K562 (cell line): Measurements from ENCODE around the gene SCML2. TPM values are rescaled to one million over a fixed set of nuclear protein-coding genes. Genes with fewer than 3 reads are reported as not detected.

ENCODE experiments used
- ATAC-seq: fragments of 200-7000 bp; cut with Tn5 transposase; 3 replicates; pipeline ENCODE4 v1.9.1; 2020; ENCODE audit warnings: moderate library complexity
- BruUV-seq: library from RNA; stranded (reverse); fragments of 400-500 nt; replicated peaks from 2 replicates; lab custom pipeline; 2021; lab: Mats Ljungman, UMichigan
- CTCF ChIA-PET: fragments of 300-600 bp; formaldehyde crosslinking; extraction: SDS; loops from one replicate; lab custom pipeline; 2021; ENCODE audit warnings: low intra/inter-chr PET ratio; lab: Yijun Ruan, JAX
- POLR2A ChIA-PET: fragments of 300-600, 350-650 bp; sonication (Branson Sonifier 250); formaldehyde crosslinking; extraction: SDS; loops from one replicate; lab custom pipeline; 2021; ENCODE audit warnings: antibody characterized with exemption, inconsistent platforms; lab: Yijun Ruan, JAX
- DNase-seq, 4 experiments: peaks; one replicate each; pipeline versions ENCODE4 v3.0.0 to v3.0.0-alpha.2; 2011 to 2018; ENCODE audit warnings: low spot score in 3 of 4, mixed read lengths in 3 of 4; ENCODE audit errors: extremely low read depth in 1 of 4
- FAIRE-seq: peaks from 2 replicates; lab custom pipeline; 2011; peaks lifted over from hg19 to GRCh38; lab: Jason Lieb, UNC
- H2AFZ ChIP-seq: 2 replicates; pipeline ENCODE4 v1.6.0; 2011; ENCODE audit warnings: low read depth, low read length, control low read depth, inconsistent platforms
- H3K27ac ChIP-seq: fragments of 200-600 bp; 3 replicates; pipeline ENCODE4 v1.8.0; 2011; ENCODE audit warnings: low read depth, mild to moderate bottlenecking, control low read depth, inconsistent platforms, low read length, moderate library complexity, mixed read lengths; ENCODE audit errors: extremely low read depth
- H3K27me3 ChIP-seq, 2 experiments: fragments of 300-600 bp in 1 of 2; 2 replicates in 1 of 2; 3 replicates in 1 of 2; pipeline versions ENCODE4 v1.6.0 to v1.8.0; 2011; ENCODE audit warnings: inconsistent platforms in 2 of 2, low read length in 2 of 2, mild to moderate bottlenecking in 1 of 2, mixed read lengths in 1 of 2, moderate library complexity in 1 of 2; ENCODE audit not compliant: control insufficient read depth in 2 of 2, insufficient read depth in 2 of 2
- H3K36me3 ChIP-seq: fragments of 300-600 bp; 3 replicates; pipeline ENCODE4 v1.8.0; 2011; ENCODE audit warnings: mild to moderate bottlenecking, low read length, inconsistent platforms; ENCODE audit not compliant: control insufficient read depth, insufficient read depth
- H3K4me1 ChIP-seq, 2 experiments: fragments of 200-600 bp in 1 of 2; replicated peaks in 1 of 2; 2 replicates in 1 of 2; 3 replicates in 1 of 2; pipeline versions ENCODE4 v1.5.1 to v1.8.0; 2011; ENCODE audit warnings: inconsistent platforms in 2 of 2, low read length in 2 of 2, mild to moderate bottlenecking in 1 of 2, mixed read lengths in 1 of 2, moderate library complexity in 1 of 2; ENCODE audit not compliant: control insufficient read depth in 2 of 2, insufficient read depth in 2 of 2
- H3K4me2 ChIP-seq: 2 replicates; pipeline ENCODE4 v1.6.1; 2011; ENCODE audit warnings: low read length, control low read depth, inconsistent platforms, mixed read lengths; ENCODE audit not compliant: insufficient read depth
- H3K4me3 ChIP-seq: fragments of 200-600 bp; sonication (generic), shearing (Covaris generic); 2 replicates; pipeline ENCODE4 v1.5.1; 2016; ENCODE audit warnings: control low read depth, inconsistent platforms
- H3K79me2 ChIP-seq: fragments of 200-600 bp; 3 replicates; pipeline ENCODE4 v1.8.0; 2011; ENCODE audit warnings: low read length, inconsistent platforms; ENCODE audit not compliant: control insufficient read depth, insufficient read depth
- H3K9ac ChIP-seq, 2 experiments: 2 replicates each; pipeline versions ENCODE4 v1.6.0 to v1.6.1; 2011; ENCODE audit warnings: low read depth in 2 of 2, low read length in 2 of 2, control low read depth in 1 of 2, inconsistent platforms in 1 of 2, mild to moderate bottlenecking in 1 of 2, mixed read lengths in 1 of 2; ENCODE audit not compliant: insufficient read depth in 1 of 2
- H3K9me1 ChIP-seq: one replicate; pipeline ENCODE4 v1.6.0; 2011; ENCODE audit warnings: inconsistent platforms, mild to moderate bottlenecking, low read length, moderate library complexity; ENCODE audit not compliant: control insufficient read depth, insufficient read depth
- H3K9me3 ChIP-seq: replicated peaks from 2 replicates; pipeline ENCODE4 v1.5.1; 2011; ENCODE audit warnings: low read depth, low read length, inconsistent platforms; ENCODE audit not compliant: control insufficient read depth, insufficient read depth
- H4K20me1 ChIP-seq: replicated peaks from 2 replicates; pipeline ENCODE4 v1.6.1; 2011; ENCODE audit warnings: low read length, inconsistent platforms, mixed read lengths; ENCODE audit not compliant: control insufficient read depth, insufficient read depth
- ARNT ChIP-seq, 2 experiments: fragments of 450-650 bp; IDR thresholded peaks; 2 replicates each; pipeline ENCODE4 v1.6.1; 2016; ENCODE audit warnings: mild to moderate bottlenecking in 1 of 2
- CEBPB ChIP-seq: fragments of 450-650 bp; IDR thresholded peaks from 2 replicates; pipeline ENCODE4 v1.6.1; 2016; ENCODE audit warnings: missing genetic modification characterization, missing compliant biosample characterization
- JUND ChIP-seq, 2 experiments: IDR thresholded peaks; 2 replicates in 1 of 2; 3 replicates in 1 of 2; pipeline ENCODE4 v1.6.1; 2011; ENCODE audit warnings: borderline replicate concordance in 2 of 2, low read depth in 2 of 2, low read length in 2 of 2, improper control_type of control experiment in 1 of 2, missing biosample characterization in 1 of 2, missing genetic modification characterization in 1 of 2, missing genetic modification reagents in 1 of 2
- PATZ1 ChIP-seq: fragments of 250-450 bp; sonication (Bioruptor Pico); IDR thresholded peaks from 2 replicates; pipeline ENCODE4 v1.5.0; 2020; ENCODE audit warnings: mild to moderate bottlenecking, borderline replicate concordance
- PTBP1 ChIP-seq: fragments of 200-400 bp; formaldehyde crosslinking; IDR thresholded peaks from 2 replicates; pipeline ENCODE4 v1.6.1; 2017; ENCODE audit warnings: low read depth, low read length
- USF1 ChIP-seq: sonication (generic); formaldehyde crosslinking; IDR thresholded peaks from 2 replicates; pipeline ENCODE4 v1.9.0; 2022; ENCODE audit warnings: mild to moderate bottlenecking, missing genetic modification reagents
- USF2 ChIP-seq: sonication (generic); formaldehyde crosslinking; IDR thresholded peaks from 2 replicates; pipeline ENCODE4 v1.5.0; 2020; ENCODE audit warnings: missing genetic modification reagents
- ZFP1 ChIP-seq: fragments of 450-650 bp; formaldehyde crosslinking; IDR thresholded peaks from 2 replicates; pipeline ENCODE4 v1.4.0; 2020; ENCODE audit warnings: mild to moderate bottlenecking, mixed read lengths
- ZNF239 ChIP-seq: fragments of 250-450 bp; sonication (Bioruptor Pico); IDR thresholded peaks from 2 replicates; pipeline ENCODE4 v1.4.0; 2020; ENCODE audit warnings: mild to moderate bottlenecking
- WGBS: fragments of 100-300 bp; shearing (Covaris generic); methylation state at CpG from one replicate; pipeline ENCODE4 v1.1.6; 2016; ENCODE audit warnings: low coverage, mixed read lengths; ENCODE audit not compliant: insufficient coverage; ENCODE audit errors: missing lambda C conversion rate; 5-methylcytosine and 5-hydroxymethylcytosine counted together
- in situ Hi-C: fragments of 300-500 bp; cut with MboI; formaldehyde crosslinking; loops from 4 replicates; pipeline ENCODE4 v1.15.0; 2018; ENCODE audit warnings: inconsistent platforms, mixed read lengths
- intact Hi-C: fragments of 100-400 bp; cut with micrococcal nuclease; formaldehyde crosslinking; loops from 2 replicates; pipeline ENCODE4 v1.14.2; 2022
- polyA plus RNA-seq, 8 experiments: library from polyadenylated mRNA; depleted of rRNA in 4 of 8; stranded (reverse) in 5 of 8; unstranded in 3 of 8; fragments of >200 nt; fragmentation: Nextera tagmentation in 2 of 8; fragmentation: Illumina TruSeq in 1 of 8; extraction: Ambion mirVana in 2 of 8; extraction: Trizol in 1 of 8; gene quantifications; 2 replicates each; pipeline versions ENCODE4 v1.2.1 to v1.2.3, GENCODE V29; 2011 to 2014; ENCODE audit warnings: inconsistent platforms in 1 of 8, missing spikeins in 1 of 8
- total RNA-seq, 7 experiments: library from RNA; depleted of rRNA in 6 of 7; stranded (reverse); fragments of >200 nt in 6 of 7; fragmentation: Illumina TruSeq in 2 of 7; extraction: Trizol in 2 of 7; gene quantifications; 2 replicates each; pipeline versions ENCODE4 v1.2.1 to v1.2.3, GENCODE V29; 2011 to 2021; ENCODE audit warnings: low replicate concordance in 1 of 7
- TF ChIP-seq, protein P1 (sequence below): fragments of 250-450 bp; sonication (Bioruptor Pico); IDR thresholded peaks from 2 replicates; pipeline ENCODE4 v1.4.0; 2020; ENCODE audit warnings: mild to moderate bottlenecking, moderate library complexity

Gene SCML2
- total and polyA plus RNA-seq, 9 of the 15 experiments (the other 6 are each of a cell fraction or from before 2014, with no cell fraction given): 15.1 to 30.8 (median 22.9) TPM

GRCh38 chrX:18368402-18368801 is 13.9 kb upstream of the SCML2 start:
- peak in 1 of 4 experiments; percentile 12 for DNase-seq
- Histone ChIP-seq H3K27ac (no peak overlapping the region), H3K9me3 (no peaks in the 10 kb centered on the region), H3K4me2 (no peak overlapping the region), H3K27me3 (peaks cover 0 to 9% of the 10 kb centered on the region in 2 experiments; a peak in 4 of 5 replicates), H3K9ac (no peak overlapping the region), H3K36me3 (no peaks in the 10 kb centered on the region), H3K4me3 (no peak overlapping the region), H4K20me1 (no peaks in the 10 kb centered on the region), H3K9me1 (no peaks in the 10 kb centered on the region), H3K4me1 (no peaks in the 10 kb centered on the region), H2AFZ (peak overlapping the region; percentile 74; the same call in 1 of the 2 replicates), H3K79me2 (no peaks in the 10 kb centered on the region)
- BruUV-seq: no TSS peak
- intact Hi-C loops (no loop called here), in situ Hi-C loops (no loop called here)
- POLR2A ChIA-PET: no interaction called here
- FAIRE-seq: no peak
- 0% methylated on average over 2 of the region's 4 CpGs for WGBS
- TF ChIP-seq USF1 (peak; percentile 36; the same call in 1 of the 2 replicates), USF2 (CRISPR knock-in tag) (peak; percentile 47; the same call in 1 of the 2 replicates), ZNF239 (no peak)
- ATAC-seq: peak; percentile 77
- CTCF ChIA-PET: no interaction called here

GRCh38 chrX:18360867-18361266 is 6.4 kb upstream of the SCML2 start:
- DNase-seq (no peak), FAIRE-seq (no peak), ATAC-seq (peak; percentile 51; the same call in 2 of the 3 replicates)
- Histone ChIP-seq H4K20me1 (no peaks in the 10 kb centered on the region), H3K9ac (no peak overlapping the region), H3K4me1 (no peaks in the 10 kb centered on the region), H3K9me3 (no peaks in the 10 kb centered on the region), H3K9me1 (no peaks in the 10 kb centered on the region), H3K27ac (no peak overlapping the region), H3K79me2 (no peaks in the 10 kb centered on the region), H3K36me3 (no peaks in the 10 kb centered on the region), H2AFZ (no peak overlapping the region), H3K27me3 (peaks cover 7 to 18% of the 10 kb centered on the region in 2 experiments; a peak in 4 of 5 replicates), H3K4me2 (no peak overlapping the region), H3K4me3 (no peak overlapping the region)
- CTCF ChIA-PET: no interaction called here
- TF ChIP-seq CEBPB (tag): no peak
- TF ChIP-seq ZFP1 (CRISPR knock-in tag): no peak
- no peak for TF ChIP-seq PATZ1 (CRISPR knock-in tag)
- TF ChIP-seq JUND (IDR thresholded peaks at IDR 0.05; ENCODE audit: borderline replicate concordance, low read depth, low read length): no peak
- TF ChIP-seq JUND (tag; IDR thresholded peaks at IDR 0.05; ENCODE audit: borderline replicate concordance, low read depth, low read length): no peak
- TF ChIP-seq, protein P1, sequence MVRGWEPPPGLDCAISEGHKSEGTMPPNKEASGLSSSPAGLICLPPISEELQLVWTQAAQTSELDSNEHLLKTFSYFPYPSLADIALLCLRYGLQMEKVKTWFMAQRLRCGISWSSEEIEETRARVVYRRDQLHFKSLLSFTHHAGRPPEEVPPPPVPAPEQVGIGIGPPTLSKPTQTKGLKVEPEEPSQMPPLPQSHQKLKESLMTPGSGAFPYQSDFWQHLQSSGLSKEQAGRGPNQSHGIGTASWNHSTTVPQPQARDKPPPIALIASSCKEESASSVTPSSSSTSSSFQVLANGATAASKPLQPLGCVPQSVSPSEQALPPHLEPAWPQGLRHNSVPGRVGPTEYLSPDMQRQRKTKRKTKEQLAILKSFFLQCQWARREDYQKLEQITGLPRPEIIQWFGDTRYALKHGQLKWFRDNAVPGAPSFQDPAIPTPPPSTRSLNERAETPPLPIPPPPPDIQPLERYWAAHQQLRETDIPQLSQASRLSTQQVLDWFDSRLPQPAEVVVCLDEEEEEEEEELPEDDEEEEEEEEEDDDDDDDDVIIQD: no peak
- TF ChIP-seq PTBP1: no peak
- no peak for TF ChIP-seq ARNT (IDR thresholded peaks at IDR 0.05)
- intact Hi-C loops (no loop called here), in situ Hi-C loops (no loop called here)
- 0% methylated on average over 3 of the region's 4 CpGs for WGBS
- no TSS peak for BruUV-seq
- POLR2A ChIA-PET: no interaction called here
